Chondrocyte (in vitro differentiated cells): ENCODE data around the gene HTR2A. TPM values are rescaled to one million over a fixed set of nuclear protein-coding genes. Genes with fewer than 3 reads are reported as not detected.

ENCODE experiments used
- DNase-seq: peaks from one replicate; pipeline ENCODE4 v3.0.0; 2021; ENCODE audit warnings: mixed read lengths, low spot score
- H3K27ac Mint-ChIP-seq: one replicate; pipeline ENCODE4 v1.8.0; 2021; ENCODE audit warnings: mild to moderate bottlenecking, moderate library complexity, mixed read lengths; ENCODE audit not compliant: unreplicated experiment
- H3K27me3 Mint-ChIP-seq: 2 replicates; pipeline ENCODE4 v1.8.0; 2021; ENCODE audit warnings: low read depth, mixed read lengths
- H3K36me3 Mint-ChIP-seq: 2 replicates; pipeline ENCODE4 v1.8.0; 2021; ENCODE audit warnings: low read depth, mixed read lengths
- H3K4me1 Mint-ChIP-seq: 2 replicates; pipeline ENCODE4 v1.8.0; 2021; ENCODE audit warnings: low read depth, mild to moderate bottlenecking, mixed read lengths
- H3K4me3 Mint-ChIP-seq: one replicate; pipeline ENCODE4 v1.8.0; 2021; ENCODE audit warnings: mild to moderate bottlenecking, moderate library complexity, mixed read lengths; ENCODE audit not compliant: unreplicated experiment
- H3K9me3 Mint-ChIP-seq: 2 replicates; pipeline ENCODE4 v1.8.0; 2021; ENCODE audit warnings: low read depth, mixed read lengths
- total RNA-seq: library from RNA; stranded (reverse); gene quantifications from 3 replicates; pipeline ENCODE4 v1.2.1, GENCODE V29; 2021
- TF ChIP-seq, protein P1 (sequence below): fragments of 200-600 bp; sonication (generic); IDR thresholded peaks from 2 replicates; pipeline ENCODE4 v1.5.0; 2021; ENCODE audit warnings: antibody characterized with exemption, mild to moderate bottlenecking, moderate library complexity

Gene HTR2A
- total RNA-seq, 1 donor from 2014 or later: 0.37 TPM

DNA sequence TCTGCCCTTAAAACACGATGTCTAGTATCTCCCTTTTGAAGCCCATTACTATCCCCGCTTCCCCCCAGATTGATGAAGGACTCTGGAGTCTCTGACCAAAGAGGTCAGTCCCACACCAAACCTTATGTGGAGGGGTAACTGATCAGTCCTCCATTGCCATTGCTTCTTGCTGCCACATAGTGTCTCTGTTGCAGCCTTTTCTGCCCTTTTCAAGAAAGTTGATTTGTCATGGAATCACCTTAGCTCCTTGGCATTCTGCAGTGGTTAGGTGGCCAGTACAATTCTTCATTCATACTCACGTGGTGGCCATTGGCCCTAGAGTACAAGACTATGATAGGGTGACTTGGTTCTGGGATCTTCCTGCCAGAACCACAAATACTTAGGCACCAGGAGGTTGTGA lies 8.4 kb upstream of the HTR2A start:
- TF ChIP-seq, protein P1, sequence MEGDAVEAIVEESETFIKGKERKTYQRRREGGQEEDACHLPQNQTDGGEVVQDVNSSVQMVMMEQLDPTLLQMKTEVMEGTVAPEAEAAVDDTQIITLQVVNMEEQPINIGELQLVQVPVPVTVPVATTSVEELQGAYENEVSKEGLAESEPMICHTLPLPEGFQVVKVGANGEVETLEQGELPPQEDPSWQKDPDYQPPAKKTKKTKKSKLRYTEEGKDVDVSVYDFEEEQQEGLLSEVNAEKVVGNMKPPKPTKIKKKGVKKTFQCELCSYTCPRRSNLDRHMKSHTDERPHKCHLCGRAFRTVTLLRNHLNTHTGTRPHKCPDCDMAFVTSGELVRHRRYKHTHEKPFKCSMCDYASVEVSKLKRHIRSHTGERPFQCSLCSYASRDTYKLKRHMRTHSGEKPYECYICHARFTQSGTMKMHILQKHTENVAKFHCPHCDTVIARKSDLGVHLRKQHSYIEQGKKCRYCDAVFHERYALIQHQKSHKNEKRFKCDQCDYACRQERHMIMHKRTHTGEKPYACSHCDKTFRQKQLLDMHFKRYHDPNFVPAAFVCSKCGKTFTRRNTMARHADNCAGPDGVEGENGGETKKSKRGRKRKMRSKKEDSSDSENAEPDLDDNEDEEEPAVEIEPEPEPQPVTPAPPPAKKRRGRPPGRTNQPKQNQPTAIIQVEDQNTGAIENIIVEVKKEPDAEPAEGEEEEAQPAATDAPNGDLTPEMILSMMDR: peak; percentile 38
- no peak for DNase-seq
- H3K4me3 Mint-ChIP-seq: no peak overlapping the region
- H3K4me1 Mint-ChIP-seq: peaks cover 8% of the 10 kb centered on the region
- H3K27me3 Mint-ChIP-seq: peaks cover 22% of the 10 kb centered on the region
- no peak overlapping the region for H3K27ac Mint-ChIP-seq
- no peaks in the 10 kb centered on the region for H3K36me3 Mint-ChIP-seq
- no peaks in the 10 kb centered on the region for H3K9me3 Mint-ChIP-seq

DNA sequence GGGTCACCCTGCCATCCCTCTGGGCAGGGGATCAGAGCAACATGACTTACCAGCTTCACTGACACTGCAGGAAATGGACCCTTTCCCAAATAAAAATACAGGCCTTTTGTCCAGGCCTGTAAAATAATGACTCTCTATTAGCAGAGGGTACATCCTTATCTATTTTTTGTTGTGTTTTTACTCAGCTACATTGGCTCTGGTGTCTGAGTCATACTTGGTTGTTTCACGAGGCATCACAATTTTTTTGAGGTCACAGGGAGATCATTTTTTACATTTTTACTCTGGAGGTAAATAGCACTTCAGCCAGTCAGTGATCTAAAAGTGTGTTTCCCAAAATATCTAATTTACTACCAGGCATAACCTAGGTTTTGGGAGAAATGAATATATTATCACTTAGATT lies 6.9 kb upstream of the HTR2A start:
- Mint-ChIP-seq H3K4me3 (no peak overlapping the region), H3K9me3 (no peaks in the 10 kb centered on the region), H3K4me1 (peaks cover 5% of the 10 kb centered on the region), H3K36me3 (no peaks in the 10 kb centered on the region), H3K27me3 (peaks cover 14% of the 10 kb centered on the region), H3K27ac (peak overlapping the region; percentile 45)
- TF ChIP-seq, protein P1: no peak
- DNase-seq: no peak

DNA sequence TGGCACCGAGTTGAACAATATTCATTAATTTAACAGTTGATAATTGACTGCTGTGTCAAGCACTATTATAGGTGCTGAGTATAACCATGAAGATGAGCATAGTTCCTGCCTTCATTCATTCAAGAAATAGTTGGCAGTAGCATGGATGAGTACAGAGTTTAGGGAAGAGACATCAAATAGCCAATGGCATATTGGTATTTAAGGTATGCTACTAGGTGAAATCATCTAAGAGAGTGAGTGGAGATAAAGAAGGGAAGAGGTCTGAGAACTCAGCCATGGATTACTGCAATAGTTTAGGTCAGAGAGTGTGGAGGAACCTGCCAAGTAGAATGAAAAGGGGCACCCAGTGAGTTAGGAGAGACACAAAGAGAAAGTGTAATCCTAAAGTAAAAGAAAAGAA lies 4.9 kb upstream of the HTR2A start:
- H3K27ac Mint-ChIP-seq: no peak overlapping the region
- DNase-seq: no peak
- H3K27me3 Mint-ChIP-seq: peaks cover 10% of the 10 kb centered on the region
- H3K4me3 Mint-ChIP-seq: no peak overlapping the region
- TF ChIP-seq, protein P1: no peak
- H3K4me1 Mint-ChIP-seq: peaks cover 9% of the 10 kb centered on the region
- no peaks in the 10 kb centered on the region for H3K36me3 Mint-ChIP-seq
- H3K9me3 Mint-ChIP-seq: no peaks in the 10 kb centered on the region

DNA sequence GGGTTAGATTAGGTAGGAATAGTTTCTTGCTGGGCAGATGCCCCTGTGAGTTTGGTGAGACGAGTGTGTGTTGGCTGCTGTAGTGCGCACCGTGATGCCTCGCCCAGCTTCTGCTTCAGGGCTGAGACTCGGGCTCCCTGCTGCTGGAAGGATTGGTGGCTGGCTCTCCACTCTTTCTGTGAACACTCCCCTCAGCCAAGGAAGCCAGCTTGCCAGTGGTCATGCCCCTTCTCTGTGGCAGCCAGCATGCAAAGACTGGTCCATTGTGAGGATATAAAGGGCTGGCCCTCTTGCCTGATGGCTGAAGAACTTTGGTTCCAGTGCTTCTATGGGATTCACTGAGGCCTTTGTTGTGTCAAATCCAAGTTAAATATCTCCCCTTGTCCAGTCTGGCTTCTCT lies 2.9 kb upstream of the HTR2A start:
- H3K36me3 Mint-ChIP-seq: no peaks in the 10 kb centered on the region
- no peak overlapping the region for H3K27ac Mint-ChIP-seq
- peaks cover 17% of the 10 kb centered on the region for H3K27me3 Mint-ChIP-seq
- no peak overlapping the region for H3K4me3 Mint-ChIP-seq
- H3K4me1 Mint-ChIP-seq: peaks cover 17% of the 10 kb centered on the region
- TF ChIP-seq, protein P1: no peak
- DNase-seq: no peak
- no peaks in the 10 kb centered on the region for H3K9me3 Mint-ChIP-seq

DNA sequence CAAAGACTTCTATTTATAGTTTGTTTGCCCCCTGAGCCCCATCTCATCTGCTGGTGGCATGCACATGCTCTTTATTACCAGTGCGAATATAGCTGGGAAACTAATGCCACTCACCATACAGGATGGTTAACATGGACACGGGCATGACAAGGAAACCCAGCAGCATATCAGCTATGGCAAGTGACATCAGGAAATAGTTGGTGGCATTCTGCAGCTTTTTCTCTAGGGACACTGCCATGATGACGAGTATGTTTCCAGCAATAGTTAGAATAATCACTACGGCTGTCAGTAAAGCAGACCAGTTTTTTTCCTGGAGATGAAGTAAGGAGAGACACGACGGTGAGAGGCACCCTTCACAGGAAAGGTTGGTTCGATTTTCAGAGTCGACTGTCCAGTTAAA lies 1.5 kb downstream of the HTR2A start:
- TF ChIP-seq, protein P1: no peak
- DNase-seq: no peak
- peaks cover 24% of the 10 kb centered on the region for H3K4me1 Mint-ChIP-seq
- H3K9me3 Mint-ChIP-seq: no peaks in the 10 kb centered on the region
- H3K4me3 Mint-ChIP-seq: no peak overlapping the region
- H3K27me3 Mint-ChIP-seq: peaks cover 34% of the 10 kb centered on the region
- no peak overlapping the region for H3K27ac Mint-ChIP-seq
- H3K36me3 Mint-ChIP-seq: no peaks in the 10 kb centered on the region
